Stomach (tissue), 9 donors: ENCODE results near the gene KLHL29. TPM values are rescaled to one million over a fixed set of nuclear protein-coding genes. Genes with fewer than 3 reads are reported as not detected.
A peak's percentile ranks its signal among the peaks of the same experiment; 100 is the strongest.

Source experiments
- DNase-seq, 2 donors: peaks; one replicate each; pipeline versions ENCODE4 v3.0.0 to v3.0.0-alpha.2; 2013 to 2019
- H3K27ac ChIP-seq, 5 donors: fragments of 200-600 bp in 4 of 5; sonication (generic) in 4 of 5; one replicate each; pipeline ENCODE4 v1.5.1; 2013 to 2019; ENCODE audit warnings: mild to moderate bottlenecking in 1 of 5, moderate library complexity in 1 of 5
- H3K27me3 ChIP-seq, 3 donors: fragments of 200-600 bp; sonication (generic); one replicate each; pipeline ENCODE4 v1.5.1; 2017 to 2019; ENCODE audit warnings: mixed run types in 1 of 3
- H3K36me3 ChIP-seq, 4 donors: fragments of 200-600 bp; sonication (generic); 1 replicate in 3 of 4; 2 replicates in 1 of 4; pipeline ENCODE4 v1.5.1; 2016 to 2019
- H3K4me1 ChIP-seq, 4 donors: fragments of 200-600 bp; sonication (generic); one replicate each; pipeline ENCODE4 v1.5.1; 2016 to 2019
- H3K4me3 ChIP-seq, 4 donors: fragments of 200-600 bp; sonication (generic) in 3 of 4; one replicate each; pipeline ENCODE4 v1.5.1; 2016 to 2019; ENCODE audit warnings: mild to moderate bottlenecking in 1 of 4
- H3K9me3 ChIP-seq, 4 donors: fragments of 200-600 bp; sonication (generic); one replicate each; pipeline ENCODE4 v1.5.1; 2016 to 2019
- CTCF ChIP-seq, 7 experiments: fragments of 450-650 bp in 4 of 7; fragments of 200-600 bp in 3 of 7; sonication (generic) in 3 of 7; IDR thresholded peaks; one replicate each; pipeline ENCODE4 v1.5.1; 2016 to 2019; ENCODE audit warnings: antibody characterized with exemption in 7 of 7, control low read depth in 2 of 7, mild to moderate bottlenecking in 1 of 7
- EP300 ChIP-seq: sonication (generic); formaldehyde crosslinking; IDR thresholded peaks from one replicate; pipeline ENCODE4 v1.6.1; 2017; ENCODE audit warnings: antibody characterized with exemption
- POLR2A ChIP-seq, 4 donors: fragments of 450-650 bp; IDR thresholded peaks; one replicate each; pipeline ENCODE4 v1.6.1; 2016; ENCODE audit warnings: antibody characterized with exemption in 4 of 4, control low read depth in 2 of 4, mild to moderate bottlenecking in 1 of 4, moderate library complexity in 1 of 4
- POLR2AphosphoS5 ChIP-seq, 3 donors: sonication (generic); formaldehyde crosslinking; IDR thresholded peaks; one replicate each; pipeline ENCODE4 v1.6.1; 2016; ENCODE audit warnings: antibody characterized with exemption in 3 of 3
- WGBS, 5 donors: extraction: QIAGEN DNeasy Blood & Tissue Kit in 3 of 5; methylation state at CpG; one replicate each; pipeline versions ENCODE4 v1.1.5 to v1.1.7; 2013 to 2018; 5-methylcytosine and 5-hydroxymethylcytosine counted together
- intact Hi-C: fragments of 100-400 bp; cut with DNase I; formaldehyde crosslinking; loops from one replicate; pipeline ENCODE4 v1.15.1; 2023; ENCODE audit warnings: low total_unique reads
- polyA plus RNA-seq, 3 donors: library from polyadenylated mRNA; stranded (reverse); fragments of 200-250 nt; gene quantifications; one replicate each; pipeline ENCODE4 v1.2.3, GENCODE V29; 2013
- total RNA-seq, 5 donors: library from RNA; depleted of rRNA; stranded (reverse); fragments of >200 nt; gene quantifications; one replicate each; pipeline versions ENCODE4 v1.1.0 to v1.2.3, GENCODE V29; 2014 to 2016
- donor health status: healthy with polysubstance abuse.
- donor health status: Bipolar disorder and iron deficiency.
- donor health status: healthy.

The KLHL29 gene
- total and polyA plus RNA-seq, 8 donors = under 0.01 to 6.6 (median 1.3) TPM

GRCh38 chr2:23477392-23477791, 92.4 kb downstream of the KLHL29 start:
- no peak for DNase-seq
- peak overlapping the region in 1 of 5 donors; percentile 2 for H3K27ac ChIP-seq
- no peaks in the 10 kb centered on the region for H3K36me3 ChIP-seq
- intact Hi-C loops = no loop called here
- no peaks in the 10 kb centered on the region for H3K9me3 ChIP-seq
- H3K4me3 ChIP-seq = no peak overlapping the region
- WGBS, 5 donors = 92 to 96% (median 94%) methylated on average over 9 to 11 of the region's 11 CpGs
- peaks cover 0 to 10% (median 0%) of the 10 kb centered on the region in 4 donors for H3K4me1 ChIP-seq
- TF ChIP-seq POLR2AphosphoS5 (IDR thresholded peaks at IDR 0.05) (no peak), POLR2A (IDR thresholded peaks at IDR 0.05) (no peak), EP300 (no peak), CTCF (IDR thresholded peaks at IDR 0.05) (no peak)
- peaks cover 0 to 14% (median 0%) of the 10 kb centered on the region in 3 donors for H3K27me3 ChIP-seq

GRCh38 chr2:23478087-23478932, 93.3 kb downstream of the KLHL29 start:
- intact Hi-C loops = no loop called here
- WGBS, 5 donors = 52 to 68% (median 61%) methylated on average over 17 of the region's 17 CpGs
- peaks cover 0 to 10% (median 0%) of the 10 kb centered on the region in 4 donors for H3K4me1 ChIP-seq
- no peak overlapping the region for H3K27ac ChIP-seq
- no peak overlapping the region for H3K4me3 ChIP-seq
- H3K9me3 ChIP-seq = no peaks in the 10 kb centered on the region
- DNase-seq = no peak
- no peaks in the 10 kb centered on the region for H3K36me3 ChIP-seq
- no peak for TF ChIP-seq POLR2A (IDR thresholded peaks at IDR 0.05)
- no peak for TF ChIP-seq POLR2AphosphoS5 (IDR thresholded peaks at IDR 0.05)
- TF ChIP-seq CTCF (IDR thresholded peaks at IDR 0.05) = no peak
- H3K27me3 ChIP-seq = peaks cover 0 to 14% (median 0%) of the 10 kb centered on the region in 3 donors

GRCh38 chr2:23478933-23479683, 94.1 kb downstream of the KLHL29 start:
- peaks cover 0 to 14% (median 0%) of the 10 kb centered on the region in 3 donors for H3K27me3 ChIP-seq
- no peaks in the 10 kb centered on the region for H3K36me3 ChIP-seq
- H3K9me3 ChIP-seq = no peaks in the 10 kb centered on the region
- H3K27ac ChIP-seq = peak overlapping the region in 1 of 5 donors; percentile 79
- intact Hi-C loops = no loop called here
- WGBS, 5 donors = 72 to 77% (median 76%) methylated on average over 20 of the region's 20 CpGs
- peaks cover 0 to 10% (median 0%) of the 10 kb centered on the region in 4 donors for H3K4me1 ChIP-seq
- H3K4me3 ChIP-seq = no peak overlapping the region
- no peak for DNase-seq
- TF ChIP-seq CTCF (IDR thresholded peaks at IDR 0.05) (no peak), EP300 (no peak), POLR2AphosphoS5 (IDR thresholded peaks at IDR 0.05) (no peak), POLR2A (IDR thresholded peaks at IDR 0.05) (no peak)

- intact Hi-C loops = no loop called here
- no peaks in the 10 kb centered on the region for H3K9me3 ChIP-seq
- H3K4me1 ChIP-seq = peaks cover 0 to 10% (median under 1%) of the 10 kb centered on the region in 4 donors
- 59 to 71% (median 71%) methylated on average over 16 to 17 of the region's 17 CpGs for WGBS, 5 donors
- DNase-seq = peak in 1 of 2 donors; percentile 75
- peaks cover 0 to 8% (median 0%) of the 10 kb centered on the region in 3 donors for H3K27me3 ChIP-seq
- no peaks in the 10 kb centered on the region for H3K36me3 ChIP-seq
- TF ChIP-seq CTCF (IDR thresholded peaks at IDR 0.05) = no peak
- TF ChIP-seq POLR2AphosphoS5 (IDR thresholded peaks at IDR 0.05) = no peak
- TF ChIP-seq POLR2A (IDR thresholded peaks at IDR 0.05) = no peak
- no peak for TF ChIP-seq EP300
- peak overlapping the region in 3 of 5 donors; percentile 47 to 79 (median 58) for H3K27ac ChIP-seq
- H3K4me3 ChIP-seq = no peak overlapping the region
These were observed 96.2 kb downstream of the KLHL29 start for GRCh38 chr2:23480957-23481797.
